ENCODE data around the gene SLC2A13.
A peak's percentile ranks its signal among the peaks of the same experiment; 100 is the strongest.
"Not testable (repeated sequence)": the region's sequence is repeated elsewhere in the genome, so short reads cannot be mapped to it uniquely, and the experiment has no call there.

Gene SLC2A13

GRCh38 chr12:39872425-39872824 lies 233.5 kb downstream of the SLC2A13 start:
- Mint-ChIP-seq H3K4me1 (no peaks in the 10 kb centered on the region), H3K27ac (no peak overlapping the region), H3K36me3 (no peaks in the 10 kb centered on the region), H3K4me3 (no peak overlapping the region), H3K9me3 (no peaks in the 10 kb centered on the region), H3K27me3 (no peaks in the 10 kb centered on the region)
- ATAC-seq: no peak

GRCh38 chr12:39868328-39868725 lies 237.6 kb downstream of the SLC2A13 start:
- H3K27ac Mint-ChIP-seq: no peak overlapping the region
- H3K4me1 Mint-ChIP-seq: no peaks in the 10 kb centered on the region
- H3K27me3 Mint-ChIP-seq: no peaks in the 10 kb centered on the region
- H3K36me3 Mint-ChIP-seq: peaks cover 23% of the 10 kb centered on the region
- peaks cover 7% of the 10 kb centered on the region for H3K9me3 Mint-ChIP-seq
- no peak overlapping the region for H3K4me3 Mint-ChIP-seq
- ATAC-seq: no peak

- ATAC-seq: no peak
- Mint-ChIP-seq H3K9me3 (peaks cover 7% of the 10 kb centered on the region), H3K27ac (no peak overlapping the region), H3K4me3 (no peak overlapping the region), H3K36me3 (peaks cover 23% of the 10 kb centered on the region), H3K27me3 (no peaks in the 10 kb centered on the region), H3K4me1 (no peaks in the 10 kb centered on the region)
Observed at GRCh38 chr12:39867631-39868327, 238.1 kb downstream of the SLC2A13 start.

- H3K4me1 Mint-ChIP-seq: no peaks in the 10 kb centered on the region
- peaks cover 7% of the 10 kb centered on the region for H3K9me3 Mint-ChIP-seq
- no peaks in the 10 kb centered on the region for H3K27me3 Mint-ChIP-seq
- ATAC-seq: no peak
- peaks cover 33% of the 10 kb centered on the region for H3K36me3 Mint-ChIP-seq
- H3K4me3 Mint-ChIP-seq: no peak overlapping the region
- H3K27ac Mint-ChIP-seq: no peak overlapping the region
Observed at GRCh38 chr12:39866135-39866534, 239.7 kb downstream of the SLC2A13 start.

GRCh38 chr12:39860695-39861094 lies 245.2 kb downstream of the SLC2A13 start:
- peaks cover 42% of the 10 kb centered on the region for H3K36me3 Mint-ChIP-seq
- H3K4me3 Mint-ChIP-seq: no peak overlapping the region
- H3K4me1 Mint-ChIP-seq: no peaks in the 10 kb centered on the region
- ATAC-seq: no peak
- no peaks in the 10 kb centered on the region for H3K27me3 Mint-ChIP-seq
- peaks cover 4% of the 10 kb centered on the region for H3K9me3 Mint-ChIP-seq
- H3K27ac Mint-ChIP-seq: no peak overlapping the region

- peaks cover 20% of the 10 kb centered on the region for H3K36me3 Mint-ChIP-seq
- no peaks in the 10 kb centered on the region for H3K9me3 Mint-ChIP-seq
- no peaks in the 10 kb centered on the region for H3K27me3 Mint-ChIP-seq
- H3K4me3 Mint-ChIP-seq: no peak overlapping the region
- H3K4me1 Mint-ChIP-seq: no peaks in the 10 kb centered on the region
- no peak for ATAC-seq
- no peak overlapping the region for H3K27ac Mint-ChIP-seq
Observed at GRCh38 chr12:39853003-39853402, 252.9 kb downstream of the SLC2A13 start.

- Mint-ChIP-seq H3K4me3 (no peak overlapping the region), H3K9me3 (no peaks in the 10 kb centered on the region), H3K27me3 (no peaks in the 10 kb centered on the region), H3K36me3 (peaks cover 20% of the 10 kb centered on the region), H3K4me1 (peaks cover 1% of the 10 kb centered on the region), H3K27ac (no peak overlapping the region)
- ATAC-seq: no peak
Observed at GRCh38 chr12:39852346-39852745, 253.5 kb downstream of the SLC2A13 start.

- ATAC-seq, H3K27ac Mint-ChIP-seq, H3K27me3 Mint-ChIP-seq, H3K36me3 Mint-ChIP-seq, H3K9me3 Mint-ChIP-seq, H3K4me3 Mint-ChIP-seq: not testable (repeated sequence)
- peaks cover 15% of the 10 kb centered on the region for H3K4me1 Mint-ChIP-seq
Observed at GRCh38 chr12:39848218-39848617, 257.7 kb downstream of the SLC2A13 start.

- peaks cover 15% of the 10 kb centered on the region for H3K4me1 Mint-ChIP-seq
- no peaks in the 10 kb centered on the region for H3K9me3 Mint-ChIP-seq
- H3K4me3 Mint-ChIP-seq: no peak overlapping the region
- H3K27ac Mint-ChIP-seq: no peak overlapping the region
- no peak for ATAC-seq
- H3K27me3 Mint-ChIP-seq: no peaks in the 10 kb centered on the region
- H3K36me3 Mint-ChIP-seq: peaks cover 5% of the 10 kb centered on the region
Observed at GRCh38 chr12:39846971-39847650, 258.8 kb downstream of the SLC2A13 start.

GRCh38 chr12:39846304-39846703 lies 259.6 kb downstream of the SLC2A13 start:
- Mint-ChIP-seq H3K4me1 (peaks cover 15% of the 10 kb centered on the region), H3K36me3 (peaks cover 5% of the 10 kb centered on the region), H3K27ac (no peak overlapping the region), H3K4me3 (no peak overlapping the region), H3K27me3 (no peaks in the 10 kb centered on the region), H3K9me3 (no peaks in the 10 kb centered on the region)
- ATAC-seq: peak; percentile 60

- no peak for ATAC-seq
- H3K27me3 Mint-ChIP-seq: no peaks in the 10 kb centered on the region
- H3K4me1 Mint-ChIP-seq: no peaks in the 10 kb centered on the region
- no peaks in the 10 kb centered on the region for H3K36me3 Mint-ChIP-seq
- no peak overlapping the region for H3K27ac Mint-ChIP-seq
- no peaks in the 10 kb centered on the region for H3K9me3 Mint-ChIP-seq
- no peak overlapping the region for H3K4me3 Mint-ChIP-seq
Observed at GRCh38 chr12:39840422-39840821, 265.5 kb downstream of the SLC2A13 start.

GRCh38 chr12:39839072-39839471 lies 266.8 kb downstream of the SLC2A13 start:
- H3K27me3 Mint-ChIP-seq: no peaks in the 10 kb centered on the region
- H3K36me3 Mint-ChIP-seq: no peaks in the 10 kb centered on the region
- no peak for ATAC-seq
- no peak overlapping the region for H3K4me3 Mint-ChIP-seq
- no peaks in the 10 kb centered on the region for H3K9me3 Mint-ChIP-seq
- no peak overlapping the region for H3K27ac Mint-ChIP-seq
- H3K4me1 Mint-ChIP-seq: no peaks in the 10 kb centered on the region

- Mint-ChIP-seq H3K27me3 (no peaks in the 10 kb centered on the region), H3K27ac (no peak overlapping the region), H3K4me1 (no peaks in the 10 kb centered on the region), H3K4me3 (no peak overlapping the region), H3K36me3 (no peaks in the 10 kb centered on the region), H3K9me3 (no peaks in the 10 kb centered on the region)
- no peak for ATAC-seq
Observed at GRCh38 chr12:39835517-39836489, 270.1 kb downstream of the SLC2A13 start.

- Mint-ChIP-seq H3K9me3 (peaks cover 2% of the 10 kb centered on the region), H3K4me3 (no peak overlapping the region), H3K27ac (no peak overlapping the region), H3K27me3 (no peaks in the 10 kb centered on the region), H3K36me3 (peaks cover 8% of the 10 kb centered on the region), H3K4me1 (no peaks in the 10 kb centered on the region)
- ATAC-seq: no peak
Observed at GRCh38 chr12:39831587-39832315, 274.1 kb downstream of the SLC2A13 start.

Data from stimulated activated memory B cell treated with anti-CD40 and anti-IgM and Interleukin-4, amounts not matched to agents 10 μg/mL and 1 μg/mL and 100 μg/mL, for 72 hours (primary cell).